Ramos (cell line): Measurements from ENCODE around the gene DHX15.

Experiments used
- in situ Hi-C: fragments of 300-500 bp; cut with MboI; formaldehyde crosslinking; loops from one replicate; pipeline ENCODE4 v1.14.3; 2022; ENCODE audit warnings: low sequenced_read_pairs; ENCODE audit not compliant: unreplicated experiment

DHX15 gene

DNA sequence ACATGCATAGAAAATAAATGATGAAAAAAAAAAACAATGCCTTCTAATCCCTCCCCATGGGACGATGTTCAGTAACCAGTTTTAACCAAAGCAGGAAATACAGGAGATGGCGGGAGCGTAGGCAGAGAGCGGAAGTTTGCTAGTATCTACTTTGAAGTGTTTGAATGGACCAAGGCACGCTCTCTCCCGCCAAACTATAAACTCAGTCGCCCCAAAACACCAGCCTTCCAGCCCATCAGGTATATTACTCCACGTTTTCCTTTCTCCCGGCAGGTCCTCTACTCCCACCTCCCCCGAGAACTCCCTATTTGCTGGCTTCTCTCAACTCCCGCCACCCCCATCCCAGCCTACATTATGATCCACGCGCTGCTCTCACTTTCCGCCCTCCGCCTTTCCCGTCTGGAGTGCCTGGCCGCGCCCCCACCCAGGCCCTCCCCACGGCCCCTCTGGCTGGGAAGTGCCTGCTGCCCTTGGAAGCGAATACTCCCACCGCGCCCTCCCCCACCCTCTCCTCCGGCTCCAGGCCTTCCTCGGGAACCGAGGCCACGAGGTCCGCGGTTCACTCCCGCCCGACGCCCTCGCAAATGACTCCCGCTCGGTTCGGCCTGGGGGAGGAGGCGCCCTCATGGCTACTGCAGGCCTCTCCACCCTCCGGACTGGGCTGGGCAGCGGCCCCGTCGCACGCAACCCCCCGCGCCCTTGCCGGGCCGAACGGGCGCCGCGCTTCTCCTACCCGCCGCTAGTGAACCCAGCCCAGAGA is 723 bp downstream of the DHX15 start:
- in situ Hi-C loops = no loop called here

- in situ Hi-C loops = no loop called here
Measured at GRCh38 chr4:24582235-24582832, 2.0 kb downstream of the DHX15 start.

- in situ Hi-C loops = no loop called here
Measured at GRCh38 chr4:24578364-24578763, 6.0 kb downstream of the DHX15 start.

DNA sequence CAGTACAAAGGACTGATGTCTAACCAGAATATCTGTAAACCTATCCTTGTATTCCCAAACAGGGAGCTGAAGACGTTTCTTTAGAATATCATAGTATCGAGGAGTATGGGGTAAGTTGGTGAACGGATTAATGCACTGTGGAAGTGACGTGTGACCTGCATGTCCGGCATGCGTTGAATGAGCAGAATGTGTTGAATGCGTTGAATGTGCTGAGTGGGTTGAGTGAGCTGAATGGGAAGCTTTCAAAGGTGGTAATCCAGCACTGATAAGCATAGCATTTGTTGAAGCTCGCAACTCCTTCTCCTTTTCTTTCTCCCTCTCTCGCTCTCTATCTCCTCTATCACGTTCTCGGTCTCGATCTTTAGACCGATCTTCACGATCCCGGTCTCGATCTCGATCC is 8.1 kb downstream of the DHX15 start:
- in situ Hi-C loops = no loop called here

DNA sequence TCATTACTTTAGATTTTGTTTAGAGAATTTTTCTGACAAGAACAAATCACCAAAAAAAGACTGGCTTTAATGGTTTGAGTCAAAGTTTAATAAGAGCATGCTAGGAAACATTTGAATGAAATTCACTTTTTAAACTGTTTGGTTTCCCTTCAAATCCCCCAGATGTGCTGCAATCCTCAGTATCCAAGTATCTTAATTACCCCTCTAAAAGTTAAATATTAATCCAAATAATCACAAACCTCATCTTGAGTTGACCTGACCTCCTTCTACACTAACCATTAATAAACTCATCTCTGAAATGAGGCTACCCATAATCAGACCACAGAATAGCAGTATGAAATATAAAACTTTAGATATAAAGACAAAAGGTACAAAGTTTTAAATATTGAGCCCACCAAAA is 10.1 kb downstream of the DHX15 start:
- in situ Hi-C loops = no loop called here

GRCh38 chr4:24573582-24573981 is 10.8 kb downstream of the DHX15 start:
- in situ Hi-C loops = no loop called here

- in situ Hi-C loops = no loop called here
Measured at GRCh38 chr4:24570574-24571236, 13.6 kb downstream of the DHX15 start.

GRCh38 chr4:24570172-24570571 is 14.2 kb downstream of the DHX15 start:
- in situ Hi-C loops = no loop called here

DNA sequence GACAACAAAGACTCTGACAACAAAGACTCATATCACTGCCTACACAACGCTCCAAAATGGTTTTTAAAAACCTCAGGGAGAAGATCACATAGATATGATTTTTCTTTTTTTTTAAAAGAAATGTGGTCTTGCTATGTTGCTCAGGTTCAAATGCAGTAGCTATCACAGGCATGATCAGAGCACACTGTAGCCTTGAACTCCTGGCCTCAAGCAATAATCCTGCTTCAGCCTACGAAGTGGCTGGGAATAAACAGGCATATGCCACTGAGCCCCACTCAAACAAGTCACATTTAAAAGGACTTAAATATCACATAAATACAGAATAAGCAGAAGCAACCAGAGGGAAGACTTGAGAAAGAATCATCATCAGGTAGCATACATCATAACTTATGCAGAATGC is 14.7 kb downstream of the DHX15 start:
- in situ Hi-C loops = no loop called here

- in situ Hi-C loops = no loop called here
Measured at GRCh38 chr4:24568425-24568824, 15.9 kb downstream of the DHX15 start.

DNA sequence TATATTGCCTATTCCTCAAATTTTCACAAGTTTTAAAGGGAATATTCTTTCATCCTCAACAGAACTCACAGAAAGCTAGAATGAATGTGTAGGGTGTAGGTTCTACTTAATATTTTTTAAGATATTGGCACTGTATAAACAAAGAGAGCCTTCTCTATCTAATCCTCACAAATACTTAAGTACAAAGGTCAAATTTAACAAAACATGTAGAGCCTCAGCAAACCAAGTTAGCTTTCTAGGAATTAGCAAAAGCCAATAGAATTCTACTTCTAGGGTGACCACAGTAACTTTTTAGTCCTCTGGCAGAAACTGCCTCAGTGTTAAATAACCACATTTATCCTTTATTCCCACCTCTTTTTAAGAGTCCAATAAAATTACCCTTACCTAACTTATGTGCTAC is 19.3 kb downstream of the DHX15 start:
- in situ Hi-C loops = no loop called here

- in situ Hi-C loops = no loop called here
Measured at GRCh38 chr4:24564488-24564887, 19.9 kb downstream of the DHX15 start.

GRCh38 chr4:24561438-24562139 is 22.8 kb downstream of the DHX15 start:
- in situ Hi-C loops = no loop called here

DNA sequence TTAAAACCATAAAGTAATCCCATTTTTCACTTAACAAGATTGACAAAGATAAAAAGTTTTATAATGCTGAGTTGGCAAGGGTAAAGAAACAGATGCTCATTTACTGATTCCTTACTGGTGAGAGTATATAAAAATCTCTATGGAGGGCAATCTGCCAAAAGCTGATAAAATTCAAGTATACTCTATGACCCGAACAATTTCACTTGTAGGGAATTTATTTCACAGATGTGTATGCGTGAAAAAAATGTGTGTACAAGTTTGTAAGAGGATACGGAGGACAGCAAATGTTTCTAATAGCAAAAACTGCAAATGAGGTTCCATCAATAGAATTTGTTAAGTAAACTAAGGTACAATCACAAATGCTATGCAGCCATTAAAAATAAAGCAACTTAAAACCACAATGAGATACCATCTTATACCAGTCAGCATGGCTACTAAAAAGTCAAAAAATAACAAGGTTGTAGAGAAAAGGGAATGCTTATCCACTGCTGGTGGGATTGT is 23.4 kb downstream of the DHX15 start:
- in situ Hi-C loops = no loop called here

DNA sequence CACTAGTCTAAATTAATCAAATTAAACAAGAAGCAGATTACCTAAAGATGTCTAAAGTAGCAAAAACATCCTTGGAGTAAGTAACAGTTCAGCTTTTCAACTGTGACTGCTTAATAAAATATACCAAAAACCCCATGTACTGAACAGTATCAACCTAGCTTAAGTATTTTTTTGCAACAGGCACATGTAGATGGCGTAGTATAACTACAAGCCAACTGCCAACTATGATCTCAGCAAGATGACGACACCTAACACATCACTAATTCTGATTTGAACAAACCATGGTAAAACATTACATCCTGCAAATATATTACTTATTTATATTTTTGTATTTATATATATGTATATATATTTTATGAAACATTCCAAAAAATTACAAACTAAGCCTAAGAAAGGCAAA is 24.5 kb downstream of the DHX15 start:
- in situ Hi-C loops = no loop called here

DNA sequence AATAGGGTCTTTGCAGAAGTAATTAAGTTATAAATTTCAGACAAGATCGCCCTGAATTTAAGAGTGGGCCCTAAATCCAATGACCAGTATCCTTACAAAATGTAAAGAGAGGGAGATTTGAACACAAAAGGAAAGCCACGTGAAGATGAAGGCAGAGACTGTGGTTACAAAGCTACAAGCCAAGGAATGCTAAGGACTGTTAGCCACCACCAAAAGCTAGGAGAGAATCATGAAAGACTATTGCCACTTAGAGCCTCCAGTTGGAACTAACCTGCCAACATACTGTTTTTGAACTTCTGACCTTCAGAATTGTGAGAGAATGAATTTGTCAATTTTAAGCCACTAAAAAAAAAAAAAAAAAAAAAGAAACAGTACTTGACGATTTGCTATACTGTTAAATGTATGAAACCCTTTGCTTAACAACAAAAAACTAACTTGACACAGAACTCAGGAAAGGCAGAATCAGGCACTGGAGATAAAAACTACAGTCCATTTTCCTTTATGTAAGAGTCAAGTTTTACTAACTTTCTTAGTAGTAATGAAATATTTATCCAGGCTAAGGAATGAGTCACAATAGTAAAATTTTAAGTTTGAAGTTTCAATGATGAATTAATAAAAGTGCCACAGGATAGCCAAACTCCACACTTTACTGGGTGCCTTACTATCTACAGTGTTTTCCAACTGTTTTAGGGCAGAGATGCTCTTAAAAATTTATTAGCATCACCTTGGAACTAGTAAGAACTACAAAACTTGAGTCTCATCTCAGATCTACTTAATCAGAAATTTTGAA is 25.1 kb downstream of the DHX15 start:
- in situ Hi-C loops = no loop called here

DNA sequence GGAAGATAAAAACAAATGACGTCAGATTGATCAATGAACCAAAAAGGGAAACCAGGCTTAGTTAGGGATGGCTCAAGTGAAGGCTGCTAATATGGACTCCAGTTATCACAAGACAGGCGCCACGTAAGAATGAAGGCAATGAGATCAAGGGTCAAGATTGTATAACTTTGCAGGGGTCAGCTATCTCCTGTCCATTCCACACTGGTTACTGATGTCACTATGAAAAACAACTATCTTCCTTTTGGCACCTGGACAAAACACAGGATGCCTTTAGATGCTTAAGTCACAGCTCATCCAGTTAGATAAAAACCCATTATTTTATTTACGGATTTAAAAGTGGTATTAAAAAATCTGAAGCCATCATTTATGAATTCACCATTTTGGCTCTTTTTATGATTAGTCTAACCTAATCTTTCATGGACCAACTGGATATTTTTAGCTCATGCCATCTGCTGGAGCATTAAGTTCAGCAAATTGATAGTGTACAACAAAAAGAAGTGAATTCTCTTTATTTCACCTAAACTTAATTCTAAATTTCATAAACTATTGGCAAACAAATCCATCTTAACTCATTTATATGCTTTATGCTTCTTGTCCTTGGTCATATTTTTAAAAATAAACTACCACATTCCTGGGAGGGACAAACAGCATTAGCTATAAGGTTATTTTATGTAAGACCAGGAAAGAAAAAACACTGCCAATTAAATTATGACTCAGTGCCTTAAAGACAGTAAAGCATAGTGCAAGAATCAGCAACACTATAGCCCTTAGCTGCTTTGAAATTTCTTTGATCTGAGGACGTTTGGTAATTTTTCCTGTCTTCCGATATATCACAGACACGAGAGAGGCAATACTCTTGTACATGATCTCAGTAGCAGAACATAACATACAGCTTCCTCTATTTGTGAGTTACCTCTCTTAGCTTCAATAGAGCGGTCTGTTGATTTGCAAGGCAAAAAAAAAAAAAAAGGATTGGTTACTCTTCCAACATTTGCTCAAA is 27.0 kb downstream of the DHX15 start:
- in situ Hi-C loops = no loop called here

- in situ Hi-C loops = no loop called here
Measured at GRCh38 chr4:24551492-24552289, 32.7 kb downstream of the DHX15 start.
